Vagina (tissue), 2 donors: ENCODE data around the gene FAM83C. TPM values are rescaled to one million over a fixed set of nuclear protein-coding genes. Genes with fewer than 3 reads are reported as not detected.
A peak's percentile ranks its signal among the peaks of the same experiment; 100 is the strongest.

ENCODE experiments used
- DNase-seq, 2 donors: peaks; one replicate each; pipeline ENCODE4 v3.0.0-alpha.2; 2017; ENCODE audit errors: extremely low spot score in 2 of 2
- H3K27ac ChIP-seq: fragments of 200-600 bp; sonication (generic); one replicate; pipeline ENCODE4 v1.5.1; 2019
- H3K27me3 ChIP-seq: fragments of 200-600 bp; sonication (generic); one replicate; pipeline ENCODE4 v1.5.1; 2019
- H3K36me3 ChIP-seq, 2 donors: fragments of 200-600 bp; sonication (generic); one replicate each; pipeline ENCODE4 v1.5.1; 2017 to 2019
- H3K4me1 ChIP-seq: fragments of 200-600 bp; sonication (generic); one replicate; pipeline ENCODE4 v1.5.1; 2019
- H3K4me3 ChIP-seq, 2 donors: fragments of 200-600 bp; sonication (generic); 1 replicate in 1 of 2; 2 replicates in 1 of 2; pipeline ENCODE4 v1.5.1; 2016 to 2019
- H3K9me3 ChIP-seq: fragments of 200-600 bp; sonication (generic); one replicate; pipeline ENCODE4 v1.5.1; 2019
- POLR2A ChIP-seq, 2 donors: fragments of 450-650 bp; IDR thresholded peaks; one replicate each; pipeline ENCODE4 v1.6.1; 2017; ENCODE audit warnings: antibody characterized with exemption in 2 of 2, mild to moderate bottlenecking in 2 of 2, moderate library complexity in 2 of 2
- POLR2AphosphoS5 ChIP-seq, 2 donors: sonication (generic); formaldehyde crosslinking; IDR thresholded peaks; one replicate each; pipeline ENCODE4 v1.9.0; 2017; ENCODE audit warnings: antibody characterized with exemption in 2 of 2, mild to moderate bottlenecking in 2 of 2, low read depth in 1 of 2; ENCODE audit not compliant: insufficient read depth in 1 of 2
- intact Hi-C: fragments of 100-400 bp; cut with DNase I; formaldehyde crosslinking; loops from one replicate; pipeline ENCODE4 v1.15.1; 2023
- total RNA-seq: library from RNA; depleted of rRNA; stranded (reverse); fragments of >200 nt; gene quantifications from one replicate; pipeline ENCODE4 v1.2.3, GENCODE V29; 2016
- TF ChIP-seq, protein P1 (sequence below), 3 experiments: fragments of 450-650 bp in 2 of 3; fragments of 200-600 bp in 1 of 3; sonication (generic) in 1 of 3; IDR thresholded peaks; one replicate each; pipeline ENCODE4 v1.5.1; 2017 to 2019; ENCODE audit warnings: antibody characterized with exemption in 3 of 3, mild to moderate bottlenecking in 2 of 3, moderate library complexity in 2 of 3

FAM83C gene
- 16.9 TPM for total RNA-seq

DNA sequence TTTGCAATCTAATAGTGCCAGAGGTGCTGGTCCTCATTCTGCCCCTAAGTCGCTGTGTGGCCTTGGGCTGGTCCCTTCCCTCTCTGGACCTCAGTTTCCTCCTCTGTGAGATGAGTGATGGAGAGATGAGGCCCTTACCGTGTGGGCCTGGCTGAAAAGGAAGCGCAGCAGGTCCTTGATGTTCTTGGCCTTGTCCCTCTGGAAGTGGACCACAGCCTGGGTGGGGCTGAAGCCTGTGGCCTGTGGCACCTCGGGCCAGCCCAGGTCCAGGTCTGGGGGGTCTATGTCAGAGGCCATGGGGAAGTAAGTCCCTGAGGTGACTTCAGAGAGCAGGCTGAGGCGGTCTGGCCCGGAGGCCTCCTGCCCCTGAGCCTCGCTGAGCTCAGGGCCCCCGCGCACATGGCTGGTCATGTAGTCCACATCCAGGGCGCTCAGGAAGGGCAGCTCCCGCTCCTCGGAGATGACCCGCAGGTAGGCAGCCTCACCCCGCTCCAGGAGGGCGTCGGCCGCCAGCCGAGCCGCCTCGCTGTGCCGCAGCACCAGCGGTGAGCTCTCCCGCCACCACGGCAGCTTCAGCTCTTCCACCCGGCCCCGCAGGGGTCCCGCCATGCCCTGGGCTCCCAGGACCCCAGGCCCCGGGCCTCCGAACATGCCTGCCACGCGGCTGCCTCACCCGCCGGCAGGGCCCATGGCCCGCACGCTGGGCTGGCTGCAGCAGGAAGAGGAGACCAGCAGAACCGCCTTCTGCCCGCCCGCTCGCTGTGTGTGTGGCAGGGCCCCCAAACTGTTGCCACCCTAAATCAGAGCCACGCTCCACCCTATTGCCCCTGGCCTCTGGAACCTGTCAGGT lies at the start of gene FAM83C:
Gene FAM83C (minus strand): TSS at position 772 of the 850 bp plus-strand sequence. CDS start 121 bp downstream, at position 651.
- H3K4me1 ChIP-seq: peaks cover 6% of the 10 kb centered on the region
- no peaks in the 10 kb centered on the region for H3K36me3 ChIP-seq
- H3K4me3 ChIP-seq: peak within 1 kb of the TSS in 1 of 2 donors; percentile 36
- peak within 1 kb of the TSS; percentile 31 for H3K27ac ChIP-seq
- DNase-seq: no peak
- no peaks in the 10 kb centered on the region for H3K9me3 ChIP-seq
- TF ChIP-seq, protein P1, sequence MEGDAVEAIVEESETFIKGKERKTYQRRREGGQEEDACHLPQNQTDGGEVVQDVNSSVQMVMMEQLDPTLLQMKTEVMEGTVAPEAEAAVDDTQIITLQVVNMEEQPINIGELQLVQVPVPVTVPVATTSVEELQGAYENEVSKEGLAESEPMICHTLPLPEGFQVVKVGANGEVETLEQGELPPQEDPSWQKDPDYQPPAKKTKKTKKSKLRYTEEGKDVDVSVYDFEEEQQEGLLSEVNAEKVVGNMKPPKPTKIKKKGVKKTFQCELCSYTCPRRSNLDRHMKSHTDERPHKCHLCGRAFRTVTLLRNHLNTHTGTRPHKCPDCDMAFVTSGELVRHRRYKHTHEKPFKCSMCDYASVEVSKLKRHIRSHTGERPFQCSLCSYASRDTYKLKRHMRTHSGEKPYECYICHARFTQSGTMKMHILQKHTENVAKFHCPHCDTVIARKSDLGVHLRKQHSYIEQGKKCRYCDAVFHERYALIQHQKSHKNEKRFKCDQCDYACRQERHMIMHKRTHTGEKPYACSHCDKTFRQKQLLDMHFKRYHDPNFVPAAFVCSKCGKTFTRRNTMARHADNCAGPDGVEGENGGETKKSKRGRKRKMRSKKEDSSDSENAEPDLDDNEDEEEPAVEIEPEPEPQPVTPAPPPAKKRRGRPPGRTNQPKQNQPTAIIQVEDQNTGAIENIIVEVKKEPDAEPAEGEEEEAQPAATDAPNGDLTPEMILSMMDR (IDR thresholded peaks at IDR 0.05): no peak
- peak in 1 of 2 donors; percentile 12 for TF ChIP-seq POLR2AphosphoS5 (IDR thresholded peaks at IDR 0.05; ENCODE audit: insufficient read depth in 1 of 2, low read depth in 1 of 2)
- intact Hi-C loops: no loop called here
- H3K27me3 ChIP-seq: no peaks in the 10 kb centered on the region

DNA sequence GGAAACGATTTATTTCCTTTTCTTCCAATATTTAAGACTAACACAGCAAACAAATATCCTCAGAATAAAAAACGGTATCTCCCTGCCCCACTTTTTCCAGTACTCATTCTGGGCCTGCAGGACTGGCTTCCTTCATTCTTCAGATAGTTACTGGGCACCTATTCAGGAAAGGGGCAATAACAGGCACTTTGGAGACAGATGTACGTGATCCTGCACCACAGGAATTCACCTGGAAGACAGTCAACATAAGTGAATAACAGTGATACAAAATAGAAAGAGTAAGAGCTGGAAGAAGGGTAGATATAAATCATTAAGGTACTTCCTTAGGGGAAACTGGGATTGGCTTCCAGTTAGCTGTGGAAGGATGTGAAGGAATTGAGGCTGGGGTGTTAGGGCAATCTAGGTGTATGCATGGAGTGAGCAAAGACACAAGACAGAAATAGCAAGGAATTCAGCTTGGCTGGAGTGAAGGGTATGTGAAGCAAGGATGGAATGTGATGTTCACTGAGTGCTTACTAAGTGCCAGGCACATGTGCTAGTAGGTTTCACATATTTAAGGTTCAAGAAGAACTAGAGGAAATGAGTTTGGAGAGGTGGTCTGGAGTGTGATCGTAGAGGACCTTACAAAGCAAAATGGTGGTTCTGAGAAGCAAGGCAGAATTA lies 49.3 kb upstream of the FAM83C start:
- Histone ChIP-seq H3K4me1 (no peaks in the 10 kb centered on the region), H3K9me3 (no peaks in the 10 kb centered on the region), H3K36me3 (peaks cover 0 to 23% of the 10 kb centered on the region in 2 donors), H3K27ac (no peak overlapping the region), H3K4me3 (no peak overlapping the region), H3K27me3 (no peaks in the 10 kb centered on the region)
- no peak for DNase-seq
- intact Hi-C loops: no loop called here
- TF ChIP-seq POLR2AphosphoS5 (IDR thresholded peaks at IDR 0.05; ENCODE audit: insufficient read depth in 1 of 2, low read depth in 1 of 2): no peak
- no peak for TF ChIP-seq POLR2A (IDR thresholded peaks at IDR 0.05)
- TF ChIP-seq, protein P1 (IDR thresholded peaks at IDR 0.05): no peak

DNA sequence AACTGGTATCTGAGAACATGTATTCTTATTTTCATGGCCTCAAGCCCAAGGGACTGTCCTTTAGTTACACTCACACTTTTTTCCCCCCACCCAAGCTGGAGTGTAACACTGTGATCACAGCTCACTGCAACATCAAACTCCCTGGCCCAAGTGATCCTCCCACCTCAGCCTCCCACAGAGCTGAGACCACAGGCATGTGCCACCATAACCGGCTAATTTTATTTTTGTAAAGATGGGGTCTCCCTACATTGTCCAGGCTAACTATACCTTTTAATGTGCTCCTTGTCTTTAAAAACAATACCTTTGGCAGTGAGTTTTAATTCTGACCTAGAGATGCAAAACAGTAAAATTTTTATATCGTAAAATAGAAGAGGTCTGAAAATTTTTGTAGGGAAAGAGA lies 48.2 kb upstream of the FAM83C start:
- intact Hi-C loops: no loop called here
- H3K27ac ChIP-seq: no peak overlapping the region
- DNase-seq: no peak
- H3K36me3 ChIP-seq: peaks cover 0 to 12% of the 10 kb centered on the region in 2 donors
- H3K4me3 ChIP-seq: no peak overlapping the region
- no peak for TF ChIP-seq POLR2AphosphoS5 (IDR thresholded peaks at IDR 0.05; ENCODE audit: insufficient read depth in 1 of 2, low read depth in 1 of 2)
- TF ChIP-seq, protein P1 (IDR thresholded peaks at IDR 0.05): no peak
- no peak for TF ChIP-seq POLR2A (IDR thresholded peaks at IDR 0.05)
- H3K27me3 ChIP-seq: no peaks in the 10 kb centered on the region
- H3K9me3 ChIP-seq: no peaks in the 10 kb centered on the region
- H3K4me1 ChIP-seq: no peaks in the 10 kb centered on the region

DNA sequence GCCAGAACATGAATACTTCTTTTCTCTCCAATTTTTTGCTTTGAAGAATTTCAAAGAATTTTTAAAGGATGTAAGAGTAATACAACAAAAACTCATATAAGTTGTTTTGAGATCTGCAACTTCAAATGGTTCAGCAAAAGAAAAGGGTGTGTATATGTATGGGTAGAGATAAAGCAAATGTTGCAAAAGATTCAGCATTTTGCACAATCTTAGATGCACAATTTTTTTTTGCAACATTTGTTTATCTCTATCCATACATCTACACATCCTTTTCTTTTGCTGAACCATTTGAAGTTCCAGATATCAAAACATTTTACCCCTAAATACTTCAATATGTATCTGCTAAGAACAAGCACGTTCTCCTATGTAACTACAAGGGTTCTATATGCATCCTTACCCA lies 47.4 kb upstream of the FAM83C start:
- Histone ChIP-seq H3K4me3 (no peak overlapping the region), H3K27ac (no peak overlapping the region), H3K36me3 (peaks cover 0 to 5% of the 10 kb centered on the region in 2 donors)

More for the DNA sequence above, 47.4 kb upstream of the FAM83C start:
- Histone ChIP-seq H3K27me3 (no peaks in the 10 kb centered on the region), H3K4me1 (no peaks in the 10 kb centered on the region), H3K9me3 (no peaks in the 10 kb centered on the region)
- intact Hi-C loops: no loop called here
- TF ChIP-seq POLR2AphosphoS5 (IDR thresholded peaks at IDR 0.05; ENCODE audit: insufficient read depth in 1 of 2, low read depth in 1 of 2) (no peak), POLR2A (IDR thresholded peaks at IDR 0.05) (no peak)
- TF ChIP-seq, protein P1 (IDR thresholded peaks at IDR 0.05): no peak
- no peak for DNase-seq
